CD14-positive monocyte (primary cell): ENCODE results near the gene POLR2L. TPM values are rescaled to one million over a fixed set of nuclear protein-coding genes. Genes with fewer than 3 reads are reported as not detected.
A peak's percentile ranks its signal among the peaks of the same experiment; 100 is the strongest.

Source experiments
- DNase-seq, 3 donors: peaks; one replicate each; pipeline ENCODE4 v3.0.0-alpha.2; 2011 to 2022
- H2AFZ ChIP-seq: 2 replicates; pipeline ENCODE4 v1.6.0; 2012; ENCODE audit warnings: mild to moderate bottlenecking, low read depth, low read length, inconsistent platforms; ENCODE audit not compliant: insufficient read depth, poor library complexity, severe bottlenecking
- H3K27ac ChIP-seq, 2 donors: 1 replicate in 1 of 2; 2 replicates in 1 of 2; pipeline ENCODE4 v1.5.1; 2012 to 2013; ENCODE audit warnings: low read length in 2 of 2, control low read depth in 1 of 2, inconsistent platforms in 1 of 2, low read depth in 1 of 2, mild to moderate bottlenecking in 1 of 2
- H3K27me3 ChIP-seq, 2 donors: one replicate each; pipeline versions ENCODE4 v1.6.0 to v1.6.1; 2011 to 2013; ENCODE audit warnings: low read length in 2 of 2; ENCODE audit not compliant: control insufficient read depth in 2 of 2, insufficient read depth in 2 of 2
- H3K36me3 ChIP-seq, 2 donors: replicated peaks in 1 of 2; 1 replicate in 1 of 2; 2 replicates in 1 of 2; pipeline versions ENCODE4 v1.5.1 to v1.6.1; 2012 to 2013; ENCODE audit warnings: low read length in 2 of 2, control low read depth in 1 of 2, inconsistent platforms in 1 of 2, mild to moderate bottlenecking in 1 of 2; ENCODE audit not compliant: insufficient read depth in 2 of 2, control insufficient read depth in 1 of 2
- H3K4me1 ChIP-seq, 2 donors: 1 replicate in 1 of 2; 2 replicates in 1 of 2; pipeline versions ENCODE4 v1.5.1 to v1.6.1; 2012 to 2013; ENCODE audit warnings: low read length in 2 of 2, control low read depth in 1 of 2, inconsistent platforms in 1 of 2, mild to moderate bottlenecking in 1 of 2, moderate library complexity in 1 of 2; ENCODE audit not compliant: insufficient read depth in 2 of 2, control insufficient read depth in 1 of 2
- H3K4me2 ChIP-seq: replicated peaks from 2 replicates; pipeline ENCODE3; 2012; ENCODE audit warnings: low read length, moderate library complexity, mild to moderate bottlenecking; ENCODE audit not compliant: poor library complexity, severe bottlenecking; ENCODE audit errors: extremely low read depth
- H3K4me3 ChIP-seq, 3 experiments: fragments of 200-600 bp in 1 of 3; sonication (generic) in 1 of 3; replicated peaks in 1 of 3; 1 replicate in 2 of 3; 2 replicates in 1 of 3; pipeline ENCODE4 v1.5.1; 2011 to 2013; ENCODE audit warnings: low read length in 3 of 3, mild to moderate bottlenecking in 3 of 3, control low read depth in 2 of 3, low read depth in 2 of 3, inconsistent platforms in 1 of 3, moderate library complexity in 1 of 3
- H3K79me2 ChIP-seq: 2 replicates; pipeline ENCODE4 v1.6.0; 2012; ENCODE audit warnings: mild to moderate bottlenecking, control low read depth, inconsistent platforms, low read length, moderate library complexity; ENCODE audit not compliant: insufficient read depth
- H3K9ac ChIP-seq: 2 replicates; pipeline ENCODE4 v1.6.0; 2017; ENCODE audit warnings: low read length, mild to moderate bottlenecking; ENCODE audit not compliant: insufficient read depth, poor library complexity, severe bottlenecking
- H3K9me3 ChIP-seq, 2 donors: replicated peaks in 1 of 2; 1 replicate in 1 of 2; 2 replicates in 1 of 2; pipeline versions ENCODE4 v1.5.1 to v1.6.1; 2012 to 2013; ENCODE audit warnings: low read length in 2 of 2, control low read depth in 1 of 2; ENCODE audit not compliant: control insufficient read depth in 1 of 2, insufficient read depth in 1 of 2
- H4K20me1 ChIP-seq: 2 replicates; pipeline ENCODE4 v1.6.0; 2012; ENCODE audit warnings: mild to moderate bottlenecking, low read length, control low read depth, moderate library complexity; ENCODE audit not compliant: insufficient read depth
- H3K27ac Mint-ChIP-seq, 7 donors: one replicate each; pipeline ENCODE4 v1.8.0; 2020; ENCODE audit warnings: mild to moderate bottlenecking in 7 of 7, mixed read lengths in 7 of 7, moderate library complexity in 6 of 7, inconsistent platforms in 2 of 7
- H3K27me3 Mint-ChIP-seq, 3 donors: one replicate each; pipeline ENCODE4 v1.8.0; 2021 to 2022; ENCODE audit warnings: low read depth in 3 of 3, mild to moderate bottlenecking in 3 of 3, mixed read lengths in 3 of 3, moderate library complexity in 3 of 3, inconsistent platforms in 1 of 3
- H3K36me3 Mint-ChIP-seq, 2 donors: one replicate each; pipeline ENCODE4 v1.8.0; 2020; ENCODE audit warnings: mixed read lengths in 2 of 2, inconsistent platforms in 1 of 2, mild to moderate bottlenecking in 1 of 2
- H3K4me1 Mint-ChIP-seq: one replicate; pipeline ENCODE4 v1.8.0; 2020; ENCODE audit warnings: mild to moderate bottlenecking, mixed read lengths
- H3K4me3 Mint-ChIP-seq, 2 donors: one replicate each; pipeline ENCODE4 v1.8.0; 2020; ENCODE audit warnings: mild to moderate bottlenecking in 2 of 2, mixed read lengths in 2 of 2, moderate library complexity in 1 of 2
- H3K9me3 Mint-ChIP-seq, 7 donors: one replicate each; pipeline ENCODE4 v1.8.0; 2020 to 2022; ENCODE audit warnings: mixed read lengths in 7 of 7, mild to moderate bottlenecking in 6 of 7, moderate library complexity in 6 of 7, inconsistent platforms in 2 of 7
- WGBS: methylation state at CpG from one replicate; pipeline ENCODE4 v1.1.5; 2013; ENCODE audit warnings: missing lambda C conversion rate; ENCODE audit not compliant: insufficient coverage; 5-methylcytosine and 5-hydroxymethylcytosine counted together
- intact Hi-C, 2 donors: fragments of 100-400 bp; cut with micrococcal nuclease; formaldehyde crosslinking; loops; one replicate each; pipeline versions ENCODE4 v1.15.0 to v1.15.1; 2023
- polyA plus RNA-seq, 3 donors: library from polyadenylated mRNA; depleted of rRNA in 1 of 3; unstranded in 2 of 3; stranded (reverse) in 1 of 3; fragments of 300-500 nt in 2 of 3; fragments of >200 nt in 1 of 3; fragmentation: Illumina TruSeq in 2 of 3; gene quantifications; 1 replicate in 2 of 3; 2 replicates in 1 of 3; pipeline ENCODE4 v1.2.3, GENCODE V29; 2012 to 2021
- small RNA-seq: library from RNA; depleted of rRNA; stranded (forward); fragments of <200 nt; gene quantifications from one replicate; pipeline ENCODE3, GENCODE V24; 2012; ENCODE audit warnings: low read depth; ENCODE audit not compliant: insufficient read length
- TF ChIP-seq, protein P1 (sequence below): fragments of 200-600 bp; IDR thresholded peaks from one replicate; pipeline ENCODE4 v1.8.0; 2022; ENCODE audit warnings: antibody characterized with exemption, mild to moderate bottlenecking

POLR2L gene
- polyA plus RNA-seq, 3 donors, result 93.9 to 133 (median 110) TPM

DNA sequence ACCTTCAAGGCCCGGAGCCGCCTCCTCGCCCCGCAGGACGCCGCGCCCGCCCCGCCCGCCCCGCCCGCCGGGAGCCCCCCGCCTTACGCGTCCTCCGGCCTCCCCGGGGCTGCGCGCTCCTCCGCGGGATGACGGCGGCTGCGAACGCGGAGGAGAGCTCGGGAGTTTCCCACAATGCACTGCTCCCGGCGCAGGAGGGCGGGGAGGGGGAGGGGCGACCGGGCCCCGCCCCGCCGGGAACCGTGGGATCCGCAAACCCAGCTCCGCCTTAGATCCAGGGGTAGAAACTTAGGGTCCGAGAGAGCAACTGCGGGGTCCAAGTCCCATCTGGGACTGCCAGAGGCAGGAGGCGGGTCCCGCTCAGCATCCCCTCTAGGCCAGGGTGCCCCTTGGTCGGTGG lies 52.4 kb downstream of the POLR2L start, which contains the start of gene CEND1:
CEND1 (minus strand) TSS at position 148 of the 400 bp plus-strand sequence. CDS start 1,514 bp downstream, outside the sequence.
- Histone ChIP-seq H2AFZ (no peak within 1 kb of the TSS), H3K36me3 (peaks cover 5 to 9% of the 10 kb centered on the region in 2 donors), H3K4me1 (no peaks in the 10 kb centered on the region), H3K79me2 (no peaks in the 10 kb centered on the region), H3K27me3 (peaks cover 4 to 28% of the 10 kb centered on the region in 2 donors), H3K27ac (no peak within 1 kb of the TSS), H4K20me1 (peaks cover 12% of the 10 kb centered on the region), H3K9ac (no peak within 1 kb of the TSS), H3K9me3 (no peaks in the 10 kb centered on the region), H3K4me3 (no peak within 1 kb of the TSS), H3K4me2 (no peak within 1 kb of the TSS)
- peak within 1 kb of the TSS; percentile 37 to 46 for H3K4me3 Mint-ChIP-seq
- H3K27ac Mint-ChIP-seq, result no peak within 1 kb of the TSS
- WGBS, result 3% methylated on average over 22 of the region's 44 CpGs
- peaks cover 17 to 20% of the 10 kb centered on the region in 2 donors for H3K36me3 Mint-ChIP-seq
- TF ChIP-seq, protein P1, sequence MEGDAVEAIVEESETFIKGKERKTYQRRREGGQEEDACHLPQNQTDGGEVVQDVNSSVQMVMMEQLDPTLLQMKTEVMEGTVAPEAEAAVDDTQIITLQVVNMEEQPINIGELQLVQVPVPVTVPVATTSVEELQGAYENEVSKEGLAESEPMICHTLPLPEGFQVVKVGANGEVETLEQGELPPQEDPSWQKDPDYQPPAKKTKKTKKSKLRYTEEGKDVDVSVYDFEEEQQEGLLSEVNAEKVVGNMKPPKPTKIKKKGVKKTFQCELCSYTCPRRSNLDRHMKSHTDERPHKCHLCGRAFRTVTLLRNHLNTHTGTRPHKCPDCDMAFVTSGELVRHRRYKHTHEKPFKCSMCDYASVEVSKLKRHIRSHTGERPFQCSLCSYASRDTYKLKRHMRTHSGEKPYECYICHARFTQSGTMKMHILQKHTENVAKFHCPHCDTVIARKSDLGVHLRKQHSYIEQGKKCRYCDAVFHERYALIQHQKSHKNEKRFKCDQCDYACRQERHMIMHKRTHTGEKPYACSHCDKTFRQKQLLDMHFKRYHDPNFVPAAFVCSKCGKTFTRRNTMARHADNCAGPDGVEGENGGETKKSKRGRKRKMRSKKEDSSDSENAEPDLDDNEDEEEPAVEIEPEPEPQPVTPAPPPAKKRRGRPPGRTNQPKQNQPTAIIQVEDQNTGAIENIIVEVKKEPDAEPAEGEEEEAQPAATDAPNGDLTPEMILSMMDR, result no peak
- H3K27me3 Mint-ChIP-seq, result peaks cover 15 to 37% (median 20%) of the 10 kb centered on the region in 3 donors
- H3K4me1 Mint-ChIP-seq, result no peaks in the 10 kb centered on the region
- intact Hi-C loops, result no loop called here
- peaks cover 0 to 2% (median 0%) of the 10 kb centered on the region in 7 donors for H3K9me3 Mint-ChIP-seq
- DNase-seq, result no peak

Small RNAs within 50 kb of the gene (small RNA-seq; reads per million reads assigned to genes)
- gene SNORA52, result not detected

Other genes with a start within 250 kb of the POLR2L start
- 100 to 1,000 TPM in 1 of 3 donors, 10 to 100 TPM in 2; 38.6 to 125 (median 42.9) TPM for gene IRF7, start 226.6 kb downstream of the POLR2L start, polyA plus RNA-seq
- gene CDHR5, start 217.6 kb downstream of the POLR2L start, polyA plus RNA-seq, result under 1 TPM; 0.18 to 0.43 (median 0.18) TPM
- not detected for gene SCT, start 215.3 kb downstream of the POLR2L start, polyA plus RNA-seq
- gene DRD4, start 205.3 kb downstream of the POLR2L start, polyA plus RNA-seq, result under 1 TPM in 1 of 3 donors, not detected in 2; 0.13 TPM
- 10 to 100 TPM; 18.0 to 22.3 (median 22.2) TPM for gene DEAF1, start 147.3 kb downstream of the POLR2L start, polyA plus RNA-seq
- 10 to 100 TPM; 31.6 to 69.4 (median 37.3) TPM for gene TMEM80, start 146.7 kb downstream of the POLR2L start, polyA plus RNA-seq
- under 1 TPM in 1 of 3 donors, not detected in 2; 0.55 TPM for gene EPS8L2, start 136.3 kb downstream of the POLR2L start, polyA plus RNA-seq
- 1,000 to 10,000 TPM in 2 of 3 donors, 100 to 1,000 TPM in 1; 502 to 1,249 (median 1,224) TPM for gene TALDO1, start 95.1 kb downstream of the POLR2L start, polyA plus RNA-seq
- gene GATD1, start 65.0 kb downstream of the POLR2L start, polyA plus RNA-seq, result 10 to 100 TPM in 1 of 3 donors, 1 to 10 TPM in 2; 4.5 to 45.6 (median 4.6) TPM
- not detected for gene CEND1, start 52.4 kb downstream of the POLR2L start, polyA plus RNA-seq
- 10 to 100 TPM in 1 of 3 donors, 1 to 10 TPM in 2; 4.4 to 20.9 (median 5.6) TPM for gene SLC25A22, start 44.2 kb downstream of the POLR2L start, polyA plus RNA-seq
- gene PIDD1, start 37.3 kb downstream of the POLR2L start, polyA plus RNA-seq, result 10 to 100 TPM in 1 of 3 donors, 1 to 10 TPM in 2; 1.6 to 25.2 (median 2.6) TPM
- 1,000 to 10,000 TPM in 1 of 3 donors, 100 to 1,000 TPM in 2; 879 to 1,191 (median 990) TPM for gene RPLP2, start 32.6 kb downstream of the POLR2L start, polyA plus RNA-seq
- 100 to 1,000 TPM in 1 of 3 donors, 10 to 100 TPM in 2; 26.8 to 321 (median 35.0) TPM for gene PNPLA2, start 23.6 kb downstream of the POLR2L start, polyA plus RNA-seq
- 10 to 100 TPM in 1 of 3 donors, 1 to 10 TPM in 2; 1.0 to 11.0 (median 1.4) TPM for gene CRACR2B, start 14.6 kb downstream of the POLR2L start, polyA plus RNA-seq
- gene CD151, start 9.6 kb downstream of the POLR2L start, polyA plus RNA-seq, result 100 to 1,000 TPM in 1 of 3 donors, 10 to 100 TPM in 2; 18.1 to 200 (median 57.4) TPM
- 10 to 100 TPM; 52.6 to 75.5 (median 63.1) TPM for gene TSPAN4, start 323 bp upstream of the POLR2L start, polyA plus RNA-seq
- 10 to 100 TPM; 23.2 to 45.4 (median 45.0) TPM for gene CHID1, start 68.3 kb upstream of the POLR2L start, polyA plus RNA-seq
- 10 to 100 TPM in 1 of 3 donors, 1 to 10 TPM in 2; 5.7 to 61.0 (median 8.2) TPM for gene AP2A2, start 83.3 kb upstream of the POLR2L start, polyA plus RNA-seq
- gene MUC6, start 194.2 kb upstream of the POLR2L start, polyA plus RNA-seq, result not detected
- not detected for gene MUC2, start 232.3 kb upstream of the POLR2L start, polyA plus RNA-seq